CD4-positive, alpha-beta T cell treated with Interleukin-10 for 1 hour (primary cell): ENCODE data around the gene GPRC5B.
A peak's percentile ranks its signal among the peaks of the same experiment; 100 is the strongest.

Experiments
- DNase-seq: peaks from one replicate; pipeline ENCODE4 v3.0.0-alpha.2; 2020

GPRC5B gene

GRCh38 chr16:19884611-19885450, at the start of gene GPRC5B:
GPRC5B (minus strand) TSS chr16:19884848; CDS start chr16:19872845, 12,003 bp downstream.
- peak; percentile 52 for DNase-seq

GRCh38 chr16:19933740-19934139, 49.1 kb upstream of the GPRC5B start:
- DNase-seq: no peak

GRCh38 chr16:19929062-19929511, 44.4 kb upstream of the GPRC5B start:
- DNase-seq: no peak

GRCh38 chr16:19928432-19928831, 43.8 kb upstream of the GPRC5B start:
- DNase-seq: no peak

GRCh38 chr16:19926449-19927390, 42.1 kb upstream of the GPRC5B start:
- DNase-seq: no peak

GRCh38 chr16:19923396-19923795, 38.7 kb upstream of the GPRC5B start:
- no peak for DNase-seq

- no peak for DNase-seq
Observed at GRCh38 chr16:19919142-19919541, 34.5 kb upstream of the GPRC5B start.

- no peak for DNase-seq
Observed at GRCh38 chr16:19916064-19916463, 31.4 kb upstream of the GPRC5B start.

- DNase-seq: no peak
Observed at GRCh38 chr16:19914877-19915276, 30.2 kb upstream of the GPRC5B start.

- DNase-seq: no peak
Observed at GRCh38 chr16:19913340-19913645, 28.6 kb upstream of the GPRC5B start.

- DNase-seq: no peak
Observed at GRCh38 chr16:19912455-19913339, 28.0 kb upstream of the GPRC5B start.

- DNase-seq: no peak
Observed at GRCh38 chr16:19911747-19912454, 27.3 kb upstream of the GPRC5B start.

- no peak for DNase-seq
Observed at GRCh38 chr16:19911204-19911603, 26.6 kb upstream of the GPRC5B start.

- no peak for DNase-seq
Observed at GRCh38 chr16:19909750-19910322, 25.2 kb upstream of the GPRC5B start.

- no peak for DNase-seq
Observed at GRCh38 chr16:19908921-19909320, 24.3 kb upstream of the GPRC5B start.

GRCh38 chr16:19907161-19907992, 22.7 kb upstream of the GPRC5B start:
- DNase-seq: peak; percentile 69

- DNase-seq: no peak
Observed at GRCh38 chr16:19901164-19901563, 16.5 kb upstream of the GPRC5B start.

GRCh38 chr16:19899605-19899955, 14.9 kb upstream of the GPRC5B start:
- DNase-seq: no peak

- DNase-seq: peak; percentile 47
Observed at GRCh38 chr16:19898924-19899604, 14.4 kb upstream of the GPRC5B start.

GRCh38 chr16:19898166-19898565, 13.5 kb upstream of the GPRC5B start:
- no peak for DNase-seq
